HL-60/S4 treated with phorbol 12-myristate 13-acetate at 8.2 ng/mL for 4 days and 3 days (cell line): ENCODE results near the gene CCDC154.
"Not testable (repeated sequence)": the region's sequence is repeated elsewhere in the genome, so short reads cannot be mapped to it uniquely, and the experiment has no call there.

Experiments used
- in situ Hi-C: fragments of 300-500 bp; cut with MboI; formaldehyde crosslinking; loops from 2 replicates; pipeline ENCODE4 v1.15.0; 2022; ENCODE audit warnings: low sequenced_read_pairs

The CCDC154 gene

DNA sequence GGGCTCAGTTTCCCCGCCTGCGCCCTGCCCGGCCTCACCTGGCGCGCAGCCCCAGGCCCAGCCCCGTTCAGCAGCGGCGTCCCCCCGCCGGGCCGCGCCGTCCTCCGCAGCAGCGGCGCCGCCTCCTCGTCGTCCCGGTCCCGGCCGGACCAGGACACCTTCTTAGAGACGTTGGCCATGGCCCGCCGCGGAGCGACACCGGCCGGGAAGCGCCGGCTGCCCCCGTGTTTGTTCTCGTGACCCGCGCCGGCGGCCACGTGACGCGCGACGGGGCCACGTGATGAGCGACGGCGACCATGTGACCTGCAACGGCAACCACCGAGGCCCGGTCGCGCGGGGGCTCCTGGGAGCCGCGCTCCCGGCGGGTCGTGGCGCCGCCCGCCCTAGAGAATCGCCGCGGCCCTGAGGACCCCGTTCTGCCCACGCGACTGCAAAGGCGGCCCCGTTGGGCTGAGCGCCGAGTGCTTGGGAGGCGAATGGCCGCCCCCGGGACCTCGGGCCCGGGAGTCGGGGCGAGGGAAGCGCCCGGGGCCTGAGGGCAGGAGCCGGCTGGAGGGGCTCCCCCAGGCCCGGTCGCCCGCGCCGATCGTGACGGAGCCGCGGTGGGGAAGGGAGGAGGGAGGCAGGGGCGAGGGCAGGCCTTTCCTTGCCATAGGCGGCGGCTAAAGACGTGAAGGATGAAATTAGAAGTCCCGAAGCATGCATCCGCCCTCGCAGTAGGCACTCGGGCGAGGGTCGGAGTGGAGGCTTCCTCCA lies 30.6 kb upstream of the CCDC154 start, which contains the start of gene CLCN7:
Gene CLCN7, minus strand, starts transcription at position 233 of the 756 bp plus-strand sequence. Its CDS starts 54 bp downstream, at position 179.
- in situ Hi-C loops = no loop called here

DNA sequence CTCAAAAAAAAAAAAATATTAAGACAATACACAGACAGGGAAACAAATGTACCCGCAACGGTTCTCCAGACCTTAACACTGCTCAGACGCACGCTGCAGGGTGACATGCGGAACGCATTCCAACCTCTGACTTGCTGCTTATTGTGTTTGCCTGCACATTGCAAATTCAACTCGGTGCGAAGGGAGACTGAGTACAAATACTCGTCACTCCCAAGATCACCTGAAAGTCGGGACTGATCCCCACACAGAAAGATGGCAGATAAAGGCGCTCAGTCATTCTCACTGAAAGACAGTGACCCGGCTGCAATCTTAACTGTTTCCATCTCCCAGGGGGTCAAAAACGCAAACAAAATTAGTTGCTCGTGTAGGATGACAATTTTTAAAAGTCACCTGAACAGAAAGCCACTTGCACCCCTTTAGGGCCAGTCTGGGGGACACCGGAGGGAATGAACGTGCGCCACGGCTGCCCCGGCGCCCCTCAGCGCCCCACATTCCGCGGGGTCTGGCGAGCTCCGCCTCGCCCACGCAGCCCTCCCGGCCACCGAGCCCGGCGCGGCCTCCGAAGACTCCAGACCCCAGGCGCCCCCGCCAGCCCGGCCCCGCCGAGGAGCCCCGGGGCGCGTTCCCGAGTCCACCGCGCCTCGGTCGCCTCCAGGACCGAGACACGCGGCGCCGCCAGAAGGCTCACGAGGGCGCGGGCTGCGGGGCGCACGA lies 29.9 kb upstream of the CCDC154 start:
- in situ Hi-C loops = no loop called here

DNA sequence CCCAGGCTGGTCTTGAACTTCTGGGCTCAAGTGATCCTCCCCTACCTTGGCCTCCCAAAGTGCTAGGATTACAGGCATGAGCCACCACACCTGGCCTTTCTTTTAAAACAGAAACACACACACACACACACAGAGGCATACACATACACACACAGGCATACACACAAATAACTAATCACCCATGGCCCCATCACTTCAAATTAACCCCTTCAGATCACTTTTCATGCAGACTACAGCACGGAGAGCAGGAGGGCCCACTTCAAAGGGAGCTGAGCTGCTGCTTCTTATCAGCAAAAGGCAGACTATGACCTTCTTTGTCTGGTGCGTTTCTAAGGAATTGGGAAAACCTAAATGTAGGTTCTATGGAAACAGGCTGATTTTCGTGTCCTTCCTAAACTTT lies 28.6 kb upstream of the CCDC154 start:
- in situ Hi-C loops = no loop called here

DNA sequence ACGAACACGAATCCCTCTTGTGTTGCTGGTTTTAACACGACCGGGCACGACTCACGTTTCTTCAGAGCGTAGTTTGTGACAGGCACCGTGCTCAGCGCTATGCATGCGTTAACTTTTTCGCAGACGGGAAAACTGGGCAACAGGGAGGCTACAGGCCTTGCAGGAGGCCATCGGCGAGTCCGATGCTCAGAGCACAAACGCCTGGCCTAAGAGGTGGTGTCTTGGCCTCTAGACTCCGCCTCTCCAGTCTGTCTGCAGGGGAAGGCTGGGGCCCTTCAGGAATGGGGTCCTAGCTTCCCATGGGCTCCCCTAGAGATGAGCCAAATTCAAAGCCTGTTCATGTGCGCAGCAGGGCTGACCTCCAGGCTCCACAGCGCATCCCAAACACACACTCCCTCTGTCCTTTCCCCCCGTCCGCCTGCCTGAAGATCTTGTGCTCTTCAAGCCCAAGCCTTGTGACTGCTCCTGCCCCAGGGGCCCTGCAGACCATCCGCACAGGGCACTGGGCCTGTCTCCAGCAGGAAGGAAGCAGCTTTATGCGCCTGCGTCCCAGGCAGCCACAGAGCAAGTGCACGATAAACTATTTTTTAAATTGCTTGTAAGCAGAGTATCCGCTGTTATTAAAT lies 27.3 kb upstream of the CCDC154 start:
- in situ Hi-C loops = no loop called here

DNA sequence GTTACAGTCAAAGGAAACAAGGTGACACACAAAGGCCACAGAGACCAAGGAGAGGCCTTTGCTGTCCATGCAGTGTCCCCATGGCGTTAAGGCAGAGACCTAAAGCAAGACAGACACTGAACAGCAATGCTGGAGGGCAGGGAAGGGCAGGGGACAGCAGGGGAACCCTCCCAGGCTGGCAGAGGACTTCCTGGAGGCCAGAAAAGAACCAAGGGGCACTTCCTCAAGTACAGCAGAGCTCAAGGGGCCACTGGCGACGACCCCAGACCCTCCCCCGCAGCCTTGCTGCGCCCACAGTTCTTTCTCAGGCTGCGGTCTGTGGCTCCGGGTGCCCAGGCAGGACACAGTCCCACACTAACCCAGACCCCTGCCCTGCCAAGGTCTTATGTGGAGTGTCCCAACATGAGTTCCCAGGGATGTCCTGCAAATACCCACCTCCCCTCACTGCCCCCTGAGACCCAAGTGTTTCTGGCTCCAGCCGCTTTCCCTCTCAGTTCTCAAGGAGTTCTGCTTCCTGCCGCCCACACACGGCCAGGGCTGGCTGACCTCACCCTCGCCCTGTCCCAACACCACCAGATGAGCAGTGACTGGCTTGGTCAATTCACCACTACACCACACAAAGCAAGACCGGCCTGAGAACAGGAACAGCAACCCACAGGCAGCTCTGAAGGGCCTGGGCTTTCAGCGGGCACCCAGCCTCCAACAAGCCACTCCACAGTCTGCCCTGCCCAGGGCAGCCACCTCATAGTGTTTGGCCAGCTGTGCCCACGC lies 26.3 kb upstream of the CCDC154 start:
- in situ Hi-C loops = no loop called here

DNA sequence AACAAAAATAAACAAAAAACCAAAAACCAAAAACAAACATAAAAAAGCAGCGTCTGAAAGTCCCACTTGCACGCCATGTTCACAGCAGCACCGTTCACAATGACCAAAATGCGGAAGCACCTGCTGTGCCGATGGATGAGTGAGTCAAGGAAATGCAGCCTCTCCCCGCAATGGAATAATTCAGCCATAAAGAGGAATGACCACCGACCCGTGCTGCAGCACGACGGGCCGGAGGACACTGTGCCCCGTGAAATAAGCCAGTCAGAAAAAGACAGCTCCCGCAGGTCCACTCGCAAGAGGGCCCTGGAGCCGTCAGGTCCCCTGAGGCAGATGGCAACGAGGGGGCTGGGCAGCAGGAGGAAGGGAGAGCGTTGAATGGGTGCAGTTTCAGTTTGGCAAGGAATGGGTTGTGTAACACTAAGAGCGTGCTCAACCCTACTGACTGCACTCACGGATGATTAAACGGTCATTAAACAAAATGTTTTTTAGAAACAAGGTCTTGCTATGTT lies 25.4 kb upstream of the CCDC154 start:
- in situ Hi-C loops = no loop called here

DNA sequence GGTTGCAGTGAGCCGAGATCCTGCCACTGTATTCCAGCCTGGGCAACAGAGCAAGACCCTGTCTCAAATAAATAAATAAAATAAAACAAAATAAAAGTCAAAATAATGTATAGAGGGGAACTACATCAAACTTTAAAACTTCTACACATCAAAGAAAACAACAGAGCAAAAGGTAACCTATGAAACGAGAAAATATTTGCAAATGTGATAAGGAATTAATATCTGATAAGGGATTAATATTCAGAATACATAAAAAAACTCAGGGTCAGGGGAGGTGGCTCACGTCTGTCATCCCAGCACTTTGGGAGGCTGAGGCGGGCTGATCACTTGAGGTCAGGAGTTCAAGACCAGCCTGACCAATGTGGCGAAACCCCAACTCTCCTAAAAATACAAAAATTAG lies 24.8 kb upstream of the CCDC154 start:
- in situ Hi-C loops = not testable (repeated sequence)

DNA sequence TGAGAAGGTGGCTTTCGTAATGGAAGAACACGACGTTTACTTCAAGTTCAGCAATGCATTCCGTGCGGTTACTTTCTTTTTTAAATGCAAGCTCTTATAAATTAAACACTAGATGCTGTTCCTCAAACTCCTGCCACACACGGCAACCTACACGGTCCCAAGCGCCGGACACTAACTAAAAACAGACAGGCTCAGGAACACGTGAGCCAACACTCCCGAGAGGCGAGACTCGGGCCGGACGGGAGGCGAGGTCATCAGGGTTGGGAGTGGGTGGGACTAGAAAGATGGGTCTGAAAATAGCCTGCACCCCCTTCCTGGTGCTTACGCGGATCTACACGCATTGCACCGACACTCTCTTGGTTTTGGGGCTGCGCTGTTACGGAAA lies 24.1 kb upstream of the CCDC154 start:
- in situ Hi-C loops = no loop called here

DNA sequence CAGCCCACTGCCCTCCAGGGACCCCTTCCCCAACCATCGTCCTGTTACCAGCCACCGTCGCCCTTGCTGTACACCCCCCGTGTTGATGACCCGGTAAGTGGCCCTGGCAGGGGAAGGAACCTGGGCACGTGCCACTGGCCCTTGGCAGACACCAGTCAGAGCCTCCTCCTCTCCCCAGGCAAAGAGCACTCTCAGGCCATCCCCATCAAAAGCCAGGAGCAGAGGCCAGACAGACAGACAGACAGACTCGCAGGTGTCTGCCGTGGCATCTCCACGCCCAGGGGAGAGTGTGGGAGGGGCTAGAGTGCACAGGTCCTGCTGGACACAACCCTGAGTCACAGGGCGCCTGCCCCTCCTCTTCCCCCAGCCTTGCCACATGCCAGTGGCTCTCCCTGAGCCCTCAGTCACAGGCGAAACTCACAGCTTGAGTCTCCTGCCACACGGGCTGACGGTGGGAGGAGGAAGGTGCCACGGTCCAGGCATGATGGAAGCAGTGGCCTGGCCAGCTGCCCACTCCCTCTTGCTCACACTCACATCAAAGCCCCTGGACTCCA lies 22.7 kb upstream of the CCDC154 start:
- in situ Hi-C loops = no loop called here

DNA sequence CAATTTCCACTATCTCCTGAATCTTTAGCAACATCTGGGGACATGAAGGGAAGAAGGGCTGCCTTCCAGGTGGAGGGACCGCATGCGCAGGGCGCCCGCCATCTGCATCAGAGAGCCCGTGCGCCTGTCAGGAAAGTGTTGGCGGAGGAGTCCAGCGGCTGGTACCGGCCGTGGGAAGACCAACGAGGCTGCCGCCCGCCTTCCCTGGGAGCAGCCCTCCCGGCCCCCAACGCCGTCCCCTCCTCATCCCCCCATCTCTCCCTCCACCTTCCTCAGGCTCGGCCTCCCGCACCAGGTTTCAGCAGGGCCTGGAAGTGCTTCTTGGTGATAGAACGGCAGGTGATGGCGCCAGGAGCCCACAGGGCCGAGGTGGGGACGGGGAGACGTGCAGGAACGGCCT lies 21.7 kb upstream of the CCDC154 start:
- in situ Hi-C loops = no loop called here

DNA sequence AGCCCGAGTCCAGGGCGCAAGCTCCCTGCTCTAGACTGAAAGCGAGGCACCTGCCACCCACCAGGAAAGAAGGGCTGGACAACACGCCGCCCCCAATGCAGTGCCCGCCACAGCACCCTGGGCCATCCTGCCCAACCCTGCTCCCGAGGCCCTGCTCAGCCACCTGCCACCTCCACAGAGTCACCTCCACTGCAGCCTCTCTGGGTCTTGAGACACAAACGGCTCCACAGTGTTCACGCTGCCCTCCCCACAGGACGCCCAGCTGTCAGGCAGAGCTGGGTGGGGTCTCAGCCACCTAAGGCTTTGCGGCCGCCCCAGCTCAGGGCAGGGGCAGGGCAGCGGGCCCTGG lies 21.2 kb upstream of the CCDC154 start:
- in situ Hi-C loops = no loop called here

DNA sequence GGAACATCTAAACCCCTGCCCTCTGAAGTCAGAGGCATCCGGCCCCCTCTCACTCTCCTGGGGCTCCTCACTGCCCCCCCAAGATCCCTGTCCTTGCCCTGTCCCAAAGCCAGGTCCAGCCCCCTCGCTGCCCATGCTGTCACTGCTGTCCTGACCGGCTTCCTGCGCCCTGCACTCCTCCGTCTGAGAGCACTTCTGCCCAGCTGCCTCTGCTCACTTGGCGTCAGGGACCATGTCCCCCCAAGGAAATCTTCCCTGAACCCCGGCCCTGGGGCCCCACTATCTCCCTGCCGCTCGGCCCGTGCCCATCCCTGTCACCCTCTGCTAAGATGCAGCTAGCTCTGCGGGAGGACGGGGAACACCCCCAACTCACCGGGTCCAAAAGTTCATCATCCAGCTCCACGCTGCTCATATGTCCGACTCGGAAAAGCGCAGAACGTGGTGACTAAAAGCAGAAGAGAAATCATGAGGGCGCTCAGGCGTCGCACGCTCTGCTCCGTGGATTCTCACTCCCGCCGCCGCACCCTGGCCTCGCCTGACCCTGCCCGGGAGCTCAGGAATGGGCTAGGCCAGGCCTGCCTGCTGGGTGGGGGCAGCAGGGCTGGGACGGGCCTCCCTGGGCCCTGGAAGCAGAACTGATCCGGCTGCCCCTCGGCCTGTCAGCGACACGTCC lies 20.7 kb upstream of the CCDC154 start:
- in situ Hi-C loops = no loop called here

DNA sequence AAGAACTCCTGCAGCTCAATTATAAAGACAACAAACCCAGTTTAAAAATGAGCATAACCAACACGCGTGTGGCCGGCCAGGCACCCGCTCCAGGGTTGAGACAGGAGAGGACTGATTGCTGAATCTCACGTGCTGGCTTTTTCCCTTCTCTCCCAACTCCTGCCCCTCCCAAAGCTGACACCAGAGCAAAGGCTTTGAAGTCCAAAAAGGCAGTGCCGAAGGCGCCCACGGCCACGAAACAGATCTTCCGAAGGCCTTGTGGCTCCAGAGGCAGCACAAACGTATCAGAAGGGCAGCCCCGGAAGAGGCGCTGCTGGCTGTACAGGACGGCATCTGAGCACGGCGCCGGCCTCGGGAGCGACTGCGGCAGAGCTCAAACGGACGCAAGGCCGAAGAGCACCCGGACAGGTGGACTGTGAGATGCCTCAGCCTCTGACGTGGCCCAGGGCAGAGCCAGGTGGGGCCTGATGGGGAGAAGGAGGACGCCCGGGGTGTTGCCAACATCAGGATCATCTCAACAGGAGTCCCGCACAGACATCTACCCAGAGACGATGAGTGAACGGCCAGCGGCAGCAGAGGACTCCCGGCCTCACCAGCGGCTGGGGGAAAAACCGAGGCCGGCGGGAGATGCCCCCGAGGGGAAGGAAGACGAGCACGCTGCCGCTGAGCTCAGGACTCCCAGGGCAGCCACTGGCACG lies 20.0 kb upstream of the CCDC154 start:
- in situ Hi-C loops = no loop called here

DNA sequence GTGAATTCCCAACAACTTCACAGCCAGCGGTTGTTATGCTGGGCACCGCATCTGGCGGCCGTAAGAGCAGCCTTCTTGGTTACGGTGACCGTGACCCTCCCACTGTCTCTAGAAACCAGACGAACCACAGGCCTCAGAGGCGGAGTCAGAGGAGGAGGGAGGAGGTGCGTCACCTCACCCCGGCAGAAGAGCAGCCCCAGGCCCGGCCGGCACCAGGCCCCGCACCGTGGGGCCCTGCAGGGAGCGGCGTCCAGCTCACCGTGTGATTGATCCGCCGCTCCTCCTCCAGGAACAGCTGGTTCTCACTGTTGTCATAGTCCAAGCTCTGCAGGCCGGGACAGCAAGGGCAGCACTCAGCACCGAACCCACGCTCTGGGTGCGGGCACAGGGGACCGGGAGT lies 16.8 kb upstream of the CCDC154 start:
- in situ Hi-C loops = no loop called here

DNA sequence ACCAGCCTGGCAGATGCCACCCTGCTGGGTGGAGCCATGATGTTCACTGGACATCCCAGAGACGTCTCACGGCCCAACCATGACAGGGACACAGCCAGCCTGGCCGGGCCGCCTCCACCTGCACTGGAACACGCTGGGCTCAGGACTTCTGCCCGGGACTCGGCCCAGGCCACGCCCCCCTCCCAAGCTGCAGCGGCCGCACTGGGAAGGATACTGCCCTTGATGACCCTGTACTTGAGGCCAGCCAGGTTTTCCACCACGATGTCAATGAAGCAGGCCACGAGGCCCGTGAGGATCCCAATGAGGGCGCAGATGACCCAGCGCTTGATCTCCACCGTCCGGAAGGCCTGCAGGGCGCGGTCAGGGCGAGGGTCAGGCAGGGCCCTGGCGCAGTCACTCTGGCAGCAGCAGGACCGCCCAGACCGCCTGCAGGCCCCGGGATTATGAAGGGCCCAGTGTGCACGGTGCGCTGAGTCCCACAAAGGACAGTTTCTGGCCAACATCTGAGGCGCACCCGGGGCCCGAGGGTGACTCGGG lies 16.3 kb upstream of the CCDC154 start:
- in situ Hi-C loops = no loop called here

DNA sequence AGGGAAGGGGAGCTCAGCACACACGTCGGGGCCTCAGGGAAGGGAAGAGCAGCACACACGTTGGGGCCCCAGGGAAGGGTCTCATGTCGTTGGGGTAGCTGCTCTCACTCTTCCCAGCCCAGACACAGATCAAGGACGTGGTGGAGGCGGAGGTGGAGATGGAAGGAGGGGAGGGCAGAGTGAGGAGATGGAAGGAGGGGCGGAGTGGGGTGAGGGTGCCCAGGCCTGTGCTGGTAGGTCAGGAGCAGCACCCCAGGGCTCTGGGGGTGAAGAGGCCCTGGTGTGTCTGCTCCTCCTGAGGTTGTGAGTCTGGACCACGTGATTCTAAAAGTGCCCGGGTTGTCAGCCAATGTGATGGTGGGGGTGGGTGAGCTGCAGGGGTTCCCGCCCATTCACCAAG lies 15.6 kb upstream of the CCDC154 start:
- in situ Hi-C loops = no loop called here

DNA sequence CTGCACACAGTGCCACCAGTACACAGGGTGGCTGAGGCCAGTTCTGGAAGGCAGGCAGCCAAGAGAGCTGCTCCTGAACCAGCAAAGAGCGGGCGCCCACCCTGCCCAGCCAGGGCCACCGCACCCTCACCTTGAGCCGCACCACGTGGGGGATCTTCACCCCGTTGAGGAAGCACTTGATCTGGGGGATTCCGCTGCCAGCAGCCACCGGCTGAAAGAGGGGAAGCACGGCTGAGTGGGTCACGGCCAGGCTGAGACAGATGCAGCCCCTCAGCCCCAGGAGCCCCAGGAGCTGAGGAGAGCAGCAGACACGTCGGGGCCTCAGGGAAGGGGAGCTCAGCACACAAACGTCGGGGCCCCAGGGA lies 14.6 kb upstream of the CCDC154 start:
- in situ Hi-C loops = no loop called here

DNA sequence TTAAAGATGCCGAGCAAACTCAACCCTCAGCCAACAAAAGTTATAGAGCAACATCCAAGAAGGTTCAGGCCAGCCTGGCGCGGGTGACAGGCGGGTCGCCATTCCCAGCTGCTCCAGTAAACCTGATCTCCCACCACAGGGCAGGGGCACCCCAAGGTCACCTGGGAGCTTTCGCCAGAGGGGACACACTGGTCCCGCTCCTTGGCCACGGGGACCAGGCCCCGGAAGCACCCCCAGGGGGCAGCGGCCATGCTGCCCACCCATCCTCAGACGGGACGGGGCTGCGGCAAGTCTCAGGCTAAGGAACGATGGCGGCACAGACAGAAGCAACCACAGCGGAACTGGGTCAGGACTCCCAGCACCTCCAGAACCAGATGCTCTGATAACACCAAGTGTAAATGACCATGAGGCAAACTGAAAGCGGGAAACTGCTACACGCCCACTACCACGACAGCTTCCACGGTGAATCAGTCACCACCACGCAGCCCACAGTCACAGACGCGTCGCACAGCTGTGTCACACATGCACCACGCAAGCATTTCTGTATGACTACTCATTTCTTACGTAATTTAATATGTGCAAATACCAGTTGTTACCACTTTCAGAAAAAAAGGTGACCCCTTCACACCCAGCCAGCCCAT lies 14.1 kb upstream of the CCDC154 start:
- in situ Hi-C loops = no loop called here
